HG02885 (cell line): ENCODE data around the gene RUNX1.

Source experiments
- ATAC-seq: cut with Tn5 transposase; IDR thresholded peaks from one replicate; pipeline ENCODE4 v1.9.1; 2021; ENCODE audit warnings: mild to moderate bottlenecking; ENCODE audit not compliant: unreplicated experiment, poor library complexity

Gene RUNX1

GRCh38 chr21:34822168-34822567 is 226.9 kb downstream of the RUNX1 start:
- ATAC-seq: no peak

- no peak for ATAC-seq
These were observed 227.4 kb downstream of the RUNX1 start for GRCh38 chr21:34821717-34822116.

- no peak for ATAC-seq
These were observed 229.1 kb downstream of the RUNX1 start for GRCh38 chr21:34820051-34820450.

GRCh38 chr21:34819357-34819999 is 229.6 kb downstream of the RUNX1 start:
- no peak for ATAC-seq

GRCh38 chr21:34818662-34819158 is 230.4 kb downstream of the RUNX1 start:
- ATAC-seq: no peak

GRCh38 chr21:34817821-34818661 is 231.1 kb downstream of the RUNX1 start:
- ATAC-seq: no peak

- ATAC-seq: no peak
These were observed 233.0 kb downstream of the RUNX1 start for GRCh38 chr21:34815831-34816705.

GRCh38 chr21:34814529-34814951 is 234.6 kb downstream of the RUNX1 start:
- no peak for ATAC-seq

GRCh38 chr21:34813266-34813894 is 235.7 kb downstream of the RUNX1 start:
- no peak for ATAC-seq

GRCh38 chr21:34812504-34813265 is 236.4 kb downstream of the RUNX1 start:
- no peak for ATAC-seq

GRCh38 chr21:34811368-34811767 is 237.7 kb downstream of the RUNX1 start:
- ATAC-seq: no peak

GRCh38 chr21:34810786-34811185 is 238.3 kb downstream of the RUNX1 start:
- ATAC-seq: no peak

GRCh38 chr21:34809822-34810221 is 239.3 kb downstream of the RUNX1 start:
- no peak for ATAC-seq

GRCh38 chr21:34808569-34809204 is 240.4 kb downstream of the RUNX1 start:
- no peak for ATAC-seq

- ATAC-seq: no peak
These were observed 241.1 kb downstream of the RUNX1 start for GRCh38 chr21:34807881-34808568.

- ATAC-seq: no peak
These were observed 241.8 kb downstream of the RUNX1 start for GRCh38 chr21:34807146-34807880.

GRCh38 chr21:34806423-34806822 is 242.7 kb downstream of the RUNX1 start:
- no peak for ATAC-seq

GRCh38 chr21:34805157-34805556 is 243.9 kb downstream of the RUNX1 start:
- ATAC-seq: no peak
